ENCODE measurements around the gene SWAP70.

DNA sequence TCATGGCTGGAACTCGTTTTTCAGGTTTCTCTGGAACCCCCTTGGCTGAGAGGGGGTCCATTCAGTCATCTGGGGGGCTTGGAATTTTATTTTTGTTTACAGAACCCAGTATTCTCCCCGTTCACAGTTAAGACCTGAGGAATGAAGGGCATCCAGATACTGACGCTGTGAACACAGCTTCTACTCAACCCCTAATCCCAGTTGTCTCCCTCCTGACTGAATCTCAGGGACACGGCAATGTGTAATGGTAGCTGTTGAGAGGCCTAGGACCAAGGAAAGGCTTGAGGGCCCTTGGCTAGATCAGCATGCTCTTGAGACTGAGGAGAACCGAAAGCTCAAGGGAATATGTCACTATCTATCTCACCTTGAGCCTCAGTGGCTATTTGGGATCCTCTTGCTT lies 113.6 kb downstream of the SWAP70 start:
- TF ChIP-seq CTCF (IDR thresholded peaks at IDR 0.05; ENCODE audit: insufficient read depth, low read length, poor library complexity, severe bottlenecking): no peak
- no peak for TF ChIP-seq EZH2phosphoT487 (conservative IDR thresholded peaks at IDR 0.05; ENCODE audit: low read length)
